Heart left ventricle (tissue), 16 donors: ENCODE results near the gene DAPK2. TPM values are rescaled to one million over a fixed set of nuclear protein-coding genes. Genes with fewer than 3 reads are reported as not detected.
A peak's percentile ranks its signal among the peaks of the same experiment; 100 is the strongest.

ENCODE experiments used
- ATAC-seq, 4 donors: fragments of 200-7000 bp; cut with Tn5 transposase; one replicate each; pipeline ENCODE4 v1.9.1; 2020 to 2022; ENCODE audit warnings: moderate library complexity in 4 of 4, mild to moderate bottlenecking in 3 of 4, moderate number of reproducible peaks in 1 of 4
- DNase-seq, 5 donors: peaks; one replicate each; pipeline ENCODE4 v3.0.0-alpha.2; 2020
- H3K27ac ChIP-seq, 12 donors: fragments of 200-600 bp; sonication (generic) in 4 of 12; one replicate each; pipeline versions ENCODE4 v1.5.0 to v1.8.0; 2016 to 2022; ENCODE audit warnings: mild to moderate bottlenecking in 2 of 12
- H3K27me3 ChIP-seq, 9 donors: fragments of 200-600 bp; sonication (generic) in 2 of 9; one replicate each; pipeline versions ENCODE4 v1.5.1 to v1.8.0; 2016 to 2022; ENCODE audit warnings: mild to moderate bottlenecking in 3 of 9
- H3K36me3 ChIP-seq, 9 donors: fragments of 200-600 bp; sonication (generic) in 2 of 9; one replicate each; pipeline versions ENCODE4 v1.5.0 to v1.8.0; 2018 to 2022; ENCODE audit warnings: mild to moderate bottlenecking in 2 of 9
- H3K4me1 ChIP-seq, 12 donors: fragments of 200-600 bp; sonication (generic) in 4 of 12; one replicate each; pipeline versions ENCODE4 v1.5.0 to v1.8.0; 2016 to 2022; ENCODE audit warnings: mild to moderate bottlenecking in 3 of 12
- H3K4me3 ChIP-seq, 12 donors: fragments of 200-600 bp; sonication (generic) in 4 of 12; one replicate each; pipeline versions ENCODE4 v1.5.0 to v1.8.0; 2017 to 2022; ENCODE audit warnings: mild to moderate bottlenecking in 9 of 12, moderate library complexity in 4 of 12
- H3K9me3 ChIP-seq, 12 donors: fragments of 200-600 bp; sonication (generic) in 4 of 12; one replicate each; pipeline versions ENCODE4 v1.5.0 to v1.8.0; 2016 to 2022; ENCODE audit warnings: mild to moderate bottlenecking in 1 of 12
- CTCF ChIP-seq, 12 donors: fragments of 200-600 bp; sonication (generic) in 4 of 12; IDR thresholded peaks; one replicate each; pipeline versions ENCODE4 v1.5.0 to v1.8.0; 2018 to 2022; ENCODE audit warnings: antibody characterized with exemption in 12 of 12, mild to moderate bottlenecking in 5 of 12
- POLR2A ChIP-seq, 2 donors: fragments of 450-650 bp; IDR thresholded peaks; one replicate each; pipeline ENCODE4 v1.6.1; 2017; ENCODE audit warnings: antibody characterized with exemption in 2 of 2, mild to moderate bottlenecking in 2 of 2, moderate library complexity in 2 of 2
- WGBS, 4 donors: extraction: QIAGEN DNeasy Blood & Tissue Kit in 2 of 4; methylation state at CpG; one replicate each; pipeline versions ENCODE4 v1.1.5 to v1.1.7; 2013 to 2018; 5-methylcytosine and 5-hydroxymethylcytosine counted together
- intact Hi-C, 10 donors: fragments of 100-400 bp; cut with DNase I; formaldehyde crosslinking; loops; one replicate each; pipeline versions ENCODE4 v1.11.1 to v1.14.2; 2022
- polyA plus RNA-seq, 2 donors: library from polyadenylated mRNA; stranded (reverse); fragments of 200-250 nt; gene quantifications; one replicate each; pipeline ENCODE4 v1.2.3, GENCODE V29; 2013
- total RNA-seq, 9 donors: library from RNA; depleted of rRNA in 2 of 9; stranded (reverse); fragments of >200 nt in 2 of 9; fragmentation: NEBNext Ultra II Directional in 3 of 9; extraction: Animal tissue kit (Norgen Biotek cat#: 25700) in 3 of 9; gene quantifications; one replicate each; pipeline versions ENCODE4 v1.1.0 to v1.2.4, GENCODE V29; 2016 to 2023
- donor health status: ischemic (EF 13 %, LVEDD 7.1; RV severe dilation, severe dysfunction).
- donor health status: healthy with polysubstance abuse.
- donor health status: DM: no; HTN: yes; CAD: no.
- donor health status: DM: no; HTN: no; CAD: no.
- donor health status: ischemic (EF 25% LVEDD 6.9; RV normal size, moderate dysfunction).
- donor health status: ischemic (EF 25% LVEDD 5.7; RV mildly dilated, moderate dysfunction).
- donor health status: healthy.
- donor health status: DM: yes; HTN: yes; CAD: no.
- donor health status: ischemic (EF 35%, LVEDD 5.7; RV mildly dilated, moderate dysfunction).
- donor health status: nonischemic (EF 11% LVEDD 7.7; RV severe dilation, severe dysfunction).
- donor health status: DM: yes; HTN: yes; CAD: no.
- donor health status: PGD.
- donor health status: ischemic (EF 29% LVEDD 5.4; RV normal size, mild dysfunction).
- donor health status: nonischemic (EF 23%, LVEDD 6.1; RV moderate dilation, normal function).

The DAPK2 gene
- total and polyA plus RNA-seq, 11 donors, result 20.4 to 56.2 (median 26.4) TPM

- peaks cover 0 to 63% (median 31%) of the 10 kb centered on the region in 12 donors for H3K4me1 ChIP-seq
Observed at GRCh38 chr15:64045774-64046420, 388 bp downstream of the DAPK2 start.

GRCh38 chr15:64045101-64045435 is 1.2 kb downstream of the DAPK2 start:
- Histone ChIP-seq H3K27me3 (no peaks in the 10 kb centered on the region), H3K36me3 (peaks cover 0 to 2% (median 0%) of the 10 kb centered on the region in 9 donors), H3K4me1 (peaks cover 0 to 55% (median 32%) of the 10 kb centered on the region in 12 donors), H3K27ac (peak overlapping the region in 9 of 12 donors; percentile 23 to 88 (median 82)), H3K9me3 (no peaks in the 10 kb centered on the region), H3K4me3 (peak overlapping the region; percentile 56 to 85 (median 72))
- intact Hi-C loops, result loop anchor here (5.0 to 10.0 kb wide), 15 partner anchors 50 to 293 kb away; partner anchors contain the start of gene HERC1 (in 2 of the 10)
- peak in 1 of 4 donors; percentile 1 for ATAC-seq
- TF ChIP-seq CTCF (IDR thresholded peaks at IDR 0.05), result no peak
- no peak for TF ChIP-seq POLR2A (IDR thresholded peaks at IDR 0.05)
- peak in 1 of 5 donors; percentile 23 for DNase-seq
- 54 to 80% (median 64%) methylated on average over 4 to 5 of the region's 5 CpGs for WGBS, 4 donors

More at GRCh38 chr15:64045774-64046420, 388 bp downstream of the DAPK2 start:
- H3K9me3 ChIP-seq, result no peaks in the 10 kb centered on the region
- no peaks in the 10 kb centered on the region for H3K27me3 ChIP-seq
- intact Hi-C loops, result loop anchor here (2.0 to 10.0 kb wide), 16 partner anchors 51 to 294 kb away; partner anchors contain the start of gene HERC1 (in 2 of the 10)
- peak overlapping the region; percentile 56 to 85 (median 72) for H3K4me3 ChIP-seq
- peak overlapping the region in 11 of 12 donors; percentile 60 to 88 (median 80) for H3K27ac ChIP-seq
- peak; percentile 29 to 45 (median 30) for ATAC-seq
- DNase-seq, result peak; percentile 21 to 75 (median 54)
- 6 to 46% (median 13%) methylated on average over 6 to 76 of the region's 76 CpGs for WGBS, 4 donors
- TF ChIP-seq POLR2A (IDR thresholded peaks at IDR 0.05), result no peak
- TF ChIP-seq CTCF (IDR thresholded peaks at IDR 0.05), result no peak
- H3K36me3 ChIP-seq, result no peaks in the 10 kb centered on the region

GRCh38 chr15:64044300-64045100 is 1.8 kb downstream of the DAPK2 start:
- Histone ChIP-seq H3K4me1 (peaks cover 0 to 52% (median 32%) of the 10 kb centered on the region in 12 donors), H3K9me3 (no peaks in the 10 kb centered on the region), H3K4me3 (peak overlapping the region; percentile 56 to 85 (median 72)), H3K36me3 (peaks cover 0 to 8% (median 3%) of the 10 kb centered on the region in 9 donors), H3K27me3 (no peaks in the 10 kb centered on the region), H3K27ac (peak overlapping the region in 9 of 12 donors; percentile 23 to 86 (median 80))
- intact Hi-C loops, result loop anchor here (5.0 to 10.0 kb wide), 17 partner anchors 42 to 292 kb away; partner anchors contain the start of gene HERC1 (in 2 of the 10)
- WGBS, 4 donors, result 62 to 84% (median 68%) methylated on average over 7 of the region's 7 CpGs
- TF ChIP-seq CTCF (IDR thresholded peaks at IDR 0.05) (no peak), POLR2A (IDR thresholded peaks at IDR 0.05) (no peak)
- peak in 1 of 4 donors; percentile 7 for ATAC-seq
- no peak for DNase-seq
